HG02885 (cell line): Measurements from ENCODE around the gene TRIM44.
"Not testable (repeated sequence)": the region's sequence is repeated elsewhere in the genome, so short reads cannot be mapped to it uniquely, and the experiment has no call there.

Experiments used
- ATAC-seq: cut with Tn5 transposase; IDR thresholded peaks from one replicate; pipeline ENCODE4 v1.9.1; 2021; ENCODE audit warnings: mild to moderate bottlenecking; ENCODE audit not compliant: unreplicated experiment, poor library complexity

TRIM44 gene

DNA sequence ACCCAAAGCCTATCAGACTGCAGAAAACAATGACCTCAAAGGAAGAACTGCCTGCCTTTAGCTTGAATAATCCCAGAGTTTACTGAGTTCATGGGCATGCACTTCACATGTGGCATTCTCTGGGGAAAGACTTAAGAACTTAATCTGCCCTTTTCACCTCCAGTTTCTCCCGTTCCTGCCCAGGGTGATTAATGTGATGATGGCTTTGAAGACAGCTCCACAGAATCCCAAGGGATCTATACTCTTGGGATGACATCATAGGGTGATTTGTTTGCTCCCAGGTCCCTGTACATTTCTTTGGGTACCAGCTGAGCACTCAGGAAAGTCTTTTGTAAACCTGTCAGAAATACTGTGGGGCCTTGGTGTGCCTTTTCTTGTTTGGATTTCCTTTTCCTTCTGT is 30.3 kb upstream of the TRIM44 start:
- ATAC-seq, result no peak

DNA sequence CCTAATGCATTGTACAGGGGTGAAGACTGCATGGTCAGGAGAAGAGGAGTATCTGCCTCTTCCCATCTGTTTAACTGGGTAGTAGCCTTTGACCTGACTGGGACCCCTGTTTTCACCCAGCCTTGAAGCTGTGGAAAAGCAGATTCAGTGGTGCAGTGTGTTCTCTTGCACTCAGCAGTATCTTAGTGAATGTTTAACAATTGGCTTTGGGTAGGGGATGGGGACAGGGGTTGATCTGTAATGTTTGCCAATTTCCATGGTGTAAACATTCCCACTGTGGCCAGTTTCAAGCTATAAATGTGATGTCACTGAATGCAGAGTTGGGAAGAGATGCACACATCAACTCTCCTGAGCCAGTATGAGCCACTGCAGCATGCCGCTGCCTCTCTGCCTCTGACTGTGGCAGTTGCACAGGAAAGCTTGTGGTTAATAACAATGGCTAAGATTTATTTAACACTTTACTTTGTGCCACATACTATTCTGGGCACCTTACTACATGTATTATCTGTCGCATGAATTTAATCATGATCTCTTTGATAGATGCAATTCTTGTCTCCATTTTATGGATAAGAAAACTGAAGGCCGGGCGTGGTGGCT is 28.6 kb upstream of the TRIM44 start:
- no peak for ATAC-seq

DNA sequence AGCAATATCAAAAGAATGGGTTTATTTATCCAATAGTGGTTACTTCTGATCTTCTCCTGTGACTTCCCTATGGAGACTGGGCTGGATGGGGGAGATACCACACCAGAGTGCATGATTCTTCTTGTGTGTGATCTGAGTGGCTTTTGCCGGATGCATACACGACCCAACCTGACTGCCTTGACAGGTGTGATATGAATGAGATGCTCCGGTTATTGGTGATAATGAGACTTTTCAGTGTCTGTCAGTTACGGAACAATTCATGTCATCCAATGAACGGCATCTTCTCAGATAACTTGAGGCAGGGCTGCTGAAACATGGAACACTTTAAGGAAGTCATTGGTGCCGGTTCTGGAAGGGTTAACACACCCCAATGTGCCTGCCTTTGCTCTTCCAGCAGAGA is 26.6 kb upstream of the TRIM44 start:
- ATAC-seq, result no peak

DNA sequence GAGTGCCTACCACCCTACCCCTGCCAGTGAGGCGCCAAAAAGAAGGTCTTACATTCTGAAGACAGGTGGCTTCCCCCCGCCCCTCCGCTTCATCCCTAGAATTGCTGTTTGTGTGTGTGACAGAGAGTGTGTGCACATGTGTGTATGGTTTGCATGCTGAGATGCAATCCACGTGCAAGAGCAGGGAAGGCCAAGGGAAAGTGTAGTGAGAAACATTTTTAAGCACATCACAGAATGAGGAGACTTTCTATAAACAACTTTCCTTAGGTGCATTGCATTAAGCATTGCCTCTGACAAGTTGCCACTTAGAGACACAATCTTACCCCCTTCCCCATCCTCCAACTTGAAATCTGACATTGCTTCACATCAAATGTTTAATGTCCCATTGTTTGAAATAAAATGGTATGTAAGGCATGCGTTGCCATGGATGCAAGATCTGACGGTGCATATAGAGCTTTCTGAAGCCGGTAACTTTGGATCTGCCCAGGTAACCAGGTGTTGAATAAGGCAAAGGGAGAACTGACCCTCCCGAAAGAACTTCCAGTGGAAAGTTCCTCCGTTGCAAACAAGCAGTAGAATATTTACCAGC is 22.9 kb upstream of the TRIM44 start:
- ATAC-seq, result no peak

DNA sequence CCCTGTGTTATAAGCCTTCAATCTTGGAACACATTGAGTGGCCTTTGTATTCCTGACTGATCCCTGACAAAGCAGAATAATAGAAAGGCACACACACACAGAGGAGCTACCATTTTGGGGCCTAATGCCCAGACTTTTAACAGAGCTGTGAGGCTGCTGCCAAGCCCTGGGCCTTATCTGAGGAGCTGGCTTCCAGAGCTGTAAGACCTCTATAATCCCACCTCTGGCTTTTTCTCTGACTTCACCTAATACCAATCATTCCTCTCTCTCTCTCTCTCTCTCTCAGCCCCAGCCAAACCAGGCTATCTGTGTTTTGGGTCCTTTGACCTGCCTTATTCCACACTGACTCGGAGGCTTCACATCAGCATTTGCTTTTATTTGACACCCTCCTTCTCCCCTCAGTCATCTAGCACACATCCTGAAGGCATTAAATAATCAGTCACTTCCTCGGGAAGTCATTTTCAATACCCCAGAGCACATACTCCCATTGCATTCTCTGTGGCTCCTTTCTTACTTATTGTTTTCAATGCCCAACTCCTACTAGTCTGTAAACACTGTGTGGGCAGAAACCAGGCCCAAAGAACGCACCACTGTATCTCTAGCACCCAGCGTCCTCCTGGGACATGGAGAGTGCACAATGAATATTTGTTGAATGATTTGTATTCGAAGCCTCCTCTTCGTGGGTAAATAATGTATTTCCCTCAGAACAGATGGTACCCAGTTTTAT is 21.2 kb upstream of the TRIM44 start:
- no peak for ATAC-seq

DNA sequence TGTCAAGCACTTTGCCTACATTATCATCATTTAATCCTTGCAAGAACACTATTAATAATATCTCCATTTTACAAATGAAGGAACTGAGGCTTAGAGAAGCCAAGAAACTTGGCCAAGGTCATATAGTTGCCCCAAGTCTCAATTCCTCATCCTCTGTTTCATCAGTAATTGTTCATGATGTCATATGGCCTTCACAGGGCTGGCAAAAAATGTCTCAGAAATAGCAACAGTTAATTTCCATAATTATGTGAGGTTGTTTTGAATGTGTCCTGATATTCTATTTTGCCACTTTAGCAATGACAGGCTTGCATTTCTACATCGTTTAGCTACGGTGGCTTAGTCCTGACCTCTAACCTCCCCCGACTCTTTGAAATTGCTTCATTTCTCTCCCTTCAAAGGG is 20.6 kb upstream of the TRIM44 start:
- ATAC-seq, result no peak

DNA sequence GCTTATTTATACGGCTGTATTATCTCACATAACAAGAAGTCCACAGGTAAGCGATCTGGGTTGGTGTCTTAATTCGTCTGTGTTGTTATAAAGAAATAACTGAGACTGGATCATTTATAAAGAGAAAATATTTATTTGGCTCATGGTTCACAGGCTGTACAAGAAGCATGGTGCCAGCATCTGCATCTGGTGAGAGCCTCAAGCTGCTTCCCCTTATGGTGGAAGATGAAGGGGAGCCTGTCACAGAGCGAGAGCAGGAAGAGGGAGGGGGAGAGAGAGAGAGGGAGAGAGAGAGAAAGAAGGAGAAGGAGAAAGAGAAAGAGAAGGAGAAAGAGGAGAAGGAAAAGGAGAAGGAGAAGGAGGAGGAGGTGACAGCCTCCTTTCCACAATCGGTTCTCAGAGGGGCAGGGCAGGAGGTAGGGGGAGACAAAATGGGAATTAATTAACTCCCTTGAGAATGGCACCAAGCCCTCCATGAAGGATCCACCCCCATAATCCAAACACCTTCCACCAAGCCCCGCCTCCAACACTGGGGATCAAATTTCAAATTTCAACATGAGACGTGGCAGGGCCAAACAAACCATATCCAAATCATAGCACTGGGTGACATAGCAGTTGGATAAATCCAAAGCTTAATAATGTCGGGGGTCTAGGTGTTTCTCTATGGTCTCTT is 15.0 kb upstream of the TRIM44 start:
- ATAC-seq, result no peak

DNA sequence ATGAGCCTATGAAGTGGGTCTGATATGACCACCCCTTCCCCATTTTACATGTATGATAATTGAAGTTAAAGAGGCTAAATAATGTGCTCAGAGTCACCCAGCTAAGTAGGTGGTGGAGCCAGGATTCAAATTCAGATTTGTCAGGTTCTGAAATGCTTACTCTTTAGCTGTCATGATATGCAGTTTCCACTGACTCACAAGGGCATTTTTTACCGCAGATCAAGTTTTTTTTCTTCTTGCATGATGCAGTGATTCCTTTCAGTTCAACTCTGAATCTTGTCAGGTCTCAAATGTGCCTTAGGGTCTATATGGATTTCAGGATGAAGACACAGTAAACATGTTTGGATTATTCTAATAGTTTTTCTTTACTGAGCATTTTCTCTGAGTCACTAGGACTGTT is 12.6 kb upstream of the TRIM44 start:
- no peak for ATAC-seq

DNA sequence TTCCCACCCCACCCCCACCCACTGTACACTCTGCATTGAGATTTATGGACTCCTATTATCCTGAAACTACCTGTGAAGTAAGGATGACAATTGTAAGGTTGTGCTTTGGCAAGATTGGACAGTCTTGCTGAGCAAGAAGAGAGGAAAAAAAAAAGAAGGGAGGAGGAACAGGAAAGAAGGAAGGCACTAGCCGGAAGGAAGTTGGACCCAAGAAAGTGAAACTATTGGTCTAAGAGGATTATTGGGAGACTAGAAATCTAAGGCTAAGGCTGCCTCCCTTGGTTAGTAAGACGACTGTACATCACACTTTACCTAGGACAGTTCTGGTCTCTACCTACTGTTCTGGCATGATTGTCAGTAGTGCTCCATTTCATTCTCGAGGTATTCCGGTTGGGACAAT is 12.1 kb upstream of the TRIM44 start:
- no peak for ATAC-seq

DNA sequence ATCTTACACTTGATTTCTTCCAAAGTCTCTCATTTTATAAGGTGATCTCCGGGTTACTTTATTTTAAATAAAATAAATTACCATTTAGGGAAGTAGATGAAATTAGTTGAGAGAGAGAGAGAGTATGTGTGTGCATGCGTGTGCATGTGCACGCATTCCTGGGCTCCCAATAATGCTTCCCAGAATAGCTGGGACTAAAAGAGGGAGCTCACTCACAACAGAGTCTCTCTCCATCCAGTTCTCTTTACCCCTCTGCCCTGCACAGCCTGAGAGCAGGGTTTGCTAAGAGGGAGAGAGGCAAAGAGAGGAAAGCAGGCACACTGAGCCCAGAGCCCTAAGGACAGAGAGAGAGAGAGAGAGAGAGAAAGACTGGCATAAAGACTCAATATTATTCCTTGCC is 11.3 kb upstream of the TRIM44 start:
- no peak for ATAC-seq

DNA sequence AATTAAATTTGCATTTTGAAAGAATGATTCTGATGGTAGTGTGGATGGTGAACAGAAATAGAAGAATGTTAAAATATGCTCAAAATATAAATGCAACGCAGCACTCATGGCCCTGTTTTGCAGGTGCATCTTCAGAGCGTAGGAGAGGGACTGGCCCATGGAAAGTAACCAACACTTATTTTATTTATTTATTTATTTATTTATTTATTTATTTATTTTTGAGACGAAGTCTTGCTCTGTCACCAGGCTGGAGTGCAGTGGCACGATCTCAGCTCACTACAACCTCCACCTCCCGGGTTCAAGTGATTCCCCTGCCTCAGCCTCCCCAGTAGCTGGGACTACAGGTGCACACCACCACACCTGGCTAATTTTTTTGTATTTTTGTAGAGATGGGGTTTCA is 9.8 kb upstream of the TRIM44 start:
- not testable (repeated sequence) for ATAC-seq

DNA sequence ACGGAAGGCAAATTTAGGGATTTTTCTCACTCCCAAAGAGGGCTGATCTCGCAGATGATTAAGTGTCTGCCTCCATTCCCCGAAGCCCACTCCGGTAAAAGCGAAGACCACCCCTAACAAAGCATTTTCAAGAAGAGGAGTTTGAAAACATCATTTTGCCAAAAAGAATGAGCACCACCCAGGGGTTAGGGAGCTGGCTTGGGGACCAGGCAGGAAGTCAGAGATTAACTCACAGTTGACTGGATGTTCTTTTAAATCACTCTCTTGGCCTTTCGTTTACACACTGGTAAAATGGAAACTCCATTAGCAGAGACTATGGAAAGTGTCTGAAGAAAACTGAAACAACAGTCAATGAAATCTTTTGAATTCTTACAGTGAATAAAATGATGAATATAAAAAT is 7.9 kb upstream of the TRIM44 start:
- no peak for ATAC-seq

DNA sequence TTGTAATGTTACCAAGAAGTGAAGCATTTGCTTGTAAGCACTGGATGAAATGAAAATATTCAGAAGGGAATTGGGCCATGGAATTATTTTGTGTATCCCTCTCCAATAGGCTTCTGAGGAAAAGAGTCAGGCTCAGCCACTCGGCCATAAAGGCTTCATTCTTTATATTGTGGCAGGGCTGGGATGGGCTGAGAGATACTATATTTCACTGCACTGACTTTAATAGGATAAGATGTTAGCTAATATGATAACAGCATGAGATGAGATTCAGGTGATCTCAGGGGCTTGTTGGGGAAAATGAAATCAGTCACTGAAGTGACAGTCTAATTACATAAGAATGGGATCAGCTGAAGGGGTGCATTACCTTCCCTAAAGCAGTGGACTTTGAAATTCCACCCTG is 7.3 kb upstream of the TRIM44 start:
- ATAC-seq, result no peak

DNA sequence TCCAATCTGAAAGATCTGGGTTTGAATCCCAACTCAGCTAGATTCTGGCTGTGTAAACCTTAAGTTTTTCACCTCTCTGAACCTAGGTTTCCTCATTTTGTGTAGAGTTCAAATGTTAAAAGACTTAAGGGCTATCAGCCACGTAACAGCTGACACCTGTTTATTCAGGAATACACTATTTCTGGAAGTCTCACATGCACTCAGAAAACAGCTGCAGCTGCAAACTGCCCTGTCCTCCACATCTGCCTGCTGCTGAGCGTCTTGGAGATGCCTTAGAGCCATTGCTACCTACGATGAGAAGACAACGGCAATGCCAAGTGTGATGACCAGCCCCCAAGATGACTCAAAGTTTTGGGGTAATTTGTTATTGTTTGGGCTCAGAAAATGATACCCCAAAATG is 6.7 kb upstream of the TRIM44 start:
- ATAC-seq, result no peak

DNA sequence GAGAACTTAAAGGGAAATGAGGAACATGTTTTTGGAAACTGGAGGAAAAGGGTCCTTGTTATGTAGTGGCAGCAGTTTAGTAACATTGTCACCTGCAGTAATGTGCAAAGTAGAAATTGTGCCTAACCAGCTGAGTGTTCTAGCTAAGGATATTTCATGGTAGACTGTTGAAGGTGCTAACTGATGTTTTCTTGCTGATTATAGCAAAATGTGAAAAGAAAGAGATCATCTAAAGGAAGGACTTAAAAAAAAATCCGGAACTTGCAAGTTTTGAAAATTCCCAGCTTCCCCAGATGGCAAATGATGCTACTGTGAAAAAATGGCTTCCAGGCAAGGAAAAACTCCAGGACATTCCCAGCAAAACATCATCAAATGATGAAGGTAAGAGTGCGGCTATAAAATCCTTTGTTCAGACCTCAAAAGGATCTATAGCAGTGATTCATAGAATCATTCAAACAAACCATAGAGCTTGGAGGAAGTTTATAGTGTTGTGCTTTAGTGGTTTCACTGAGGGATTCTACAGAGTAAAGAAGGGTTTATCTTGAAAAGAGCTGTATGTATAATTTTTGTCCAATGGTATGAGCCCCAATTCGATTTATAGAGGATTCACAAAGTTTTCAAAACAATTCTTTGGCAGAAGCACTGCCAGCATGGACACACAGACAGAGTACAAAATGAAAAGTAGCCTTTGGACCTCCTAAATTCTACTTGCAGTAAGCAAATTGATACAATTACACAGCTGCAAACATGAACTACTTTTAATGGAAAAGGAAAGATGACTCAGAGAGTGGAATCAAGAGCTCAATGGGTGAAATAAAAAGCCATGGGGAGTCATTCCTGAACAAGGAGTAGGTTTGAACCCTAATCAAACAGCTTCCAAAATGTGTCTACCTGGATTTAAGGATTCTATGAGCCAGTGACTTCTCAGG is 4.3 kb upstream of the TRIM44 start:
- ATAC-seq, result no peak

DNA sequence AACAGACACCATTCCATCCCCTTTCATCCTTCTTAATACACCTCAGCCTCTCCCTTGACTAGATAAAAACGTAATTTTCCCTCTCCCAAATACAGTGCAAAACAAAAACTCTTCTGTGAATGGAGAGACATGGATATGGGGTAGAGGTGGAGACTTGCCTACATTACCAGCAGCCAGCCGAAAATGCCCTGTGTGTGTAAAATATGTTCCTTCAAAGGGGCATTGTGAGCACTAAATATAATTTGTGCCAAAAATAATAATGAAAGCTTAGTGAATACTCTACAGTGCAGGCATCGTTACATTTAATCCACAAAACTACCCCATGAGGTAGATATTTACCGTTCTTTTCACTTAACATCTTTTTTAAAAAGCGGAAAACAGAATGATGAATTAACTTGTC is 1.0 kb upstream of the TRIM44 start:
- no peak for ATAC-seq

DNA sequence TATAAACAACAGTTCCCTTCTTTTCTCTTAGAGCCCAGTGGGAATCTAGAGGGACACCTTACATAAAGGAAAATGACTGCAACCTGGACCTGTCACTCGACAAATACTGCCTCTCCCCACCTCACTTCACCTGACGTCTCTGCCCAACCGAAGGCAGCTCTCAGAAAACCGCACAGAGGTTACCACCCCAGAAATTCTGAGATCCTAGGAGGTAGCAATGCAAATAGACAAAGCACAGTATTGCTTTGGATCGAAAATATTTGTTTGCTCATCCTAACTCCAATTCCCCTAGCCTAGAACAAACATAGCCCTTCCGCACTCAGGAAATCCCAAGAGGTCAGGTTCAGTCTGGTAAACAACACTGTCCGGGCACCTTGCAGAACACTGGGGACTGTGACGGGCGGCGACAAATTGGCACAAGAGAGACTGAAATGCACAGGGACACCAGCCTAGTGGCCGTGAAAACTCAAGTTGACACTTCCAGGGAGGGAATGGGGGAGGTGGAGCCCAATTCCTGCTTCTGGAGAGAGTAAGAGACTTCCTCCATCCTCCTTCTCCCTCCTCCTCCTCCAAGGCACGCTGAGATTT is 420 bp upstream of the TRIM44 start:
- peak; percentile 43 for ATAC-seq

DNA sequence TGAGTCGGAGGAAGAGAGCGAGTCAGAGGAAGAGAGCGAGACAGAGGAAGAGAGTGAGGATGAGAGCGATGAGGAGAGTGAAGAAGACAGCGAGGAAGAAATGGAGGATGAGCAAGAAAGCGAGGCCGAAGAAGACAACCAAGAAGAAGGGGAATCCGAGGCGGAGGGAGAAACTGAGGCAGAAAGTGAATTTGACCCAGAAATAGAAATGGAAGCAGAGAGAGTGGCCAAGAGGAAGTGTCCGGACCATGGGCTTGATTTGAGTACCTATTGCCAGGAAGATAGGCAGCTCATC is 780 bp downstream of the TRIM44 start:
- no peak for ATAC-seq

DNA sequence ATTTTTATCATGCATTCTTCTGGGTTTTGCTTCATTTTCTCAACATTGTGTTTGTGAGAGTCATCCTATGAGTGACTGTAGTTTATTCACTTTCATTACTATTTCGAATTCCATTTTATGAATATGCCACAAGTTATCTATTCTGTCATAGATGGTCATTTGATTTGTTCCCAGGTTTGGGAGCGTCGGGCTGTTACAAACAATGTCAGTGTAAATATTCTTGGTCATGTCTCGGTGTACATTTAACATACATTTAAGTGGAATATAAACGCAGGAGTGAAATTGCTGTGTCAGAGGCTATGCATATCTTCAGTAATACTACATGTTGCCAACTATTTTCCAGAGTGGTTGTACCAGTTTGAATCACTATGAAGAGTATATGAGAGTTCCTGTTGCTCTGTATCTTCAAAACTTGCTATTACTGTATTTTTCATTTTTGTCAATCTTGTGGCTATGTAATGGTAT is 2.4 kb downstream of the TRIM44 start:
- no peak for ATAC-seq

DNA sequence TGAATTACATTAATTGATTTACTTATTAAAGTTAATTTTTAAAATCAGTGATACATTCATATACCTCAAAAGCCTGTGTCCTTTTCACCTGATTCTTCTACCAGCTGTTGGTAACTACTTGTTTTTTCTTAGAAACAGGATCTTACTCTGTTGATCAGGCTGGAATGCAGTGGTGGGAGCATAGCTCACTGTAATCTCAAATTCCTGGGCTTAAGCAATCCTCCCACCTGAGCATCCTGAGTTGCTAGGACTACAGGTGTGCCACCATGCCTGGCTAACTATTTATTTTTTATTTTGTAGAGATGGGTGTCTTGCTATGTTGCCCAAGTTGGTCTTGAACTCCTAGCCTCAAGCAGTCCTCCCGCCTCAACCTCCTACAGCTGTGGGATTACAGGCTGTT is 4.7 kb downstream of the TRIM44 start:
- ATAC-seq, result no peak
